Measurements from ENCODE around the gene STS. TPM values are rescaled to one million over a fixed set of nuclear protein-coding genes. Genes with fewer than 3 reads are reported as not detected.

STS gene
- total RNA-seq, 1 donor from 2014 or later: 3.9 TPM

DNA sequence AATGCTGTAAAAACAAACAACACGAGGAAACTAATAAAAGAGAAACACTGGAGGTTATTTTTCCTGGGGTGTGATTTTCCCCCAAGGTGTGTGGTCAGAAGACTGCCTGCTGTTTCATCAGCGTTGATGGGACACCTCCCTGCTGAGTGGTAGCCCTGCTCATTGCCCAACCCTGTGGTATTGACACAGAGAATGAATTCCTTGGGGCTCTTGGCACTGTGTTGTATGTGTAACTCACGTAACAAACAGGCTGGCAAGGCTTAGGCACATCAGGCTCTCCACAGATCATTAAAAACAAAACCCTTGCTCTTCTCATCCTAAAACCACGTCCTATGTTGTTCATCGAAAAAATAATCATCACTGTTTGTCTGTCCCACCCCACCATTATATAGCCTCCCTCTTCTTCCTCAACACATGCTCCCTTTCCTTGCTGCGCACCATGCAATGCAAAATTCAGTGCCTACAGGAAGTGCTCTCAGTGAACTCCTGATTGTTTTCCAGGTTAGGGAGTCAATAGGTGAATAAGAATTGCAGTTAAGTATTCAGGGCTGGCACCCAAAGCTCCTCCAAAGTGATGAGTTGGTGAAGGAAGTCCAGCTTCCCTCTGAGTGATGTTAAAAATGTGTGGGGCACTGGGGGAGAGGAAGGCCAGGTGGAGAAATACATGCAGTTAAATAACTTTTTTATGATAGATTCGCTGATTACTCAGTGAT is 11.8 kb downstream of the STS start:
- POLR2A ChIA-PET: no interaction called here
- Mint-ChIP-seq H3K4me3 (no peak overlapping the region), H3K27me3 (no peaks in the 10 kb centered on the region), H3K9me3 (no peaks in the 10 kb centered on the region), H3K27ac (no peak overlapping the region), H3K36me3 (ENCODE audit: low read depth) (peaks cover 1% of the 10 kb centered on the region), H3K4me1 (no peaks in the 10 kb centered on the region)
- ATAC-seq (ENCODE audit: low read depth): no peak
- intact Hi-C loops (cut with micrococcal nuclease): no loop called here
- DNase-seq: no peak
- TF ChIP-seq CTCF (IDR thresholded peaks at IDR 0.05): no peak
- CTCF ChIA-PET: no interaction called here

DNA sequence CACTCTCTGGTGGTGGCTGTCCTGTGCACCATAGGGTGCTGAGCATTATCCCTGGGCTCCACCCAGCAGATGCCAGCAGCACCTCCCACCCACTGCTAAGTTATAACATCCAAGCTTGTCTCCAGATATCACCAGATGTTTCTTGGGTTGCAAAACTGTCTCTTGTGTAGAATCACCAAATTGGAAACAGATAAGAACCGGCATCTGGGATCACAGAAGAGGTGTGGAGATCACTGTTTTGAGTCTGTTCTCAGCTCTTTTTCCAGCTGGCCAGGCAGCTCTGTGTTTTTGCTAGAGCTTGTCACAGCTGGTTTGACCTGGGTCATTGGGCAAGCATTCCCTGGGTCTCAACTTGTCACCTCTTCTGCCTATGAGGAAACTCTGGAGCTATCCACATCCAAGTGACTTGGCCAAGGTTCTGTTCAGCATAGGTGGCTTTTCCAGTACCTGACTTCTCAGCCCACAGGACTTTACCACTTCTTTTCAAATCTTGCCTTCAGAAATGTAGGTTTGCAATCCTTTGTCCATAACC is 15.7 kb downstream of the STS start:
- no peak for ATAC-seq (ENCODE audit: low read depth)
- H3K27ac Mint-ChIP-seq: no peak overlapping the region
- peaks cover 1% of the 10 kb centered on the region for H3K36me3 Mint-ChIP-seq (ENCODE audit: low read depth)
- H3K4me3 Mint-ChIP-seq: no peak overlapping the region
- H3K4me1 Mint-ChIP-seq: no peaks in the 10 kb centered on the region
- no peak for DNase-seq
- ChIA-PET CTCF (no interaction called here), POLR2A (no interaction called here)
- intact Hi-C loops (cut with micrococcal nuclease): no loop called here
- TF ChIP-seq CTCF (IDR thresholded peaks at IDR 0.05): no peak
- H3K9me3 Mint-ChIP-seq: no peaks in the 10 kb centered on the region
- no peaks in the 10 kb centered on the region for H3K27me3 Mint-ChIP-seq

- H3K36me3 Mint-ChIP-seq (ENCODE audit: low read depth): no peaks in the 10 kb centered on the region
- no peaks in the 10 kb centered on the region for H3K9me3 Mint-ChIP-seq
- DNase-seq (no peak), ATAC-seq (ENCODE audit: low read depth) (no peak)
- H3K4me3 Mint-ChIP-seq: no peak overlapping the region
- no peak overlapping the region for H3K27ac Mint-ChIP-seq
- H3K27me3 Mint-ChIP-seq: no peaks in the 10 kb centered on the region
- intact Hi-C loops (cut with micrococcal nuclease): no loop called here
- ChIA-PET CTCF (no interaction called here), POLR2A (no interaction called here)
- no peak for TF ChIP-seq CTCF (IDR thresholded peaks at IDR 0.05)
- H3K4me1 Mint-ChIP-seq: no peaks in the 10 kb centered on the region
These were observed 16.7 kb downstream of the STS start for GRCh38 chrX:7164174-7164573.

DNA sequence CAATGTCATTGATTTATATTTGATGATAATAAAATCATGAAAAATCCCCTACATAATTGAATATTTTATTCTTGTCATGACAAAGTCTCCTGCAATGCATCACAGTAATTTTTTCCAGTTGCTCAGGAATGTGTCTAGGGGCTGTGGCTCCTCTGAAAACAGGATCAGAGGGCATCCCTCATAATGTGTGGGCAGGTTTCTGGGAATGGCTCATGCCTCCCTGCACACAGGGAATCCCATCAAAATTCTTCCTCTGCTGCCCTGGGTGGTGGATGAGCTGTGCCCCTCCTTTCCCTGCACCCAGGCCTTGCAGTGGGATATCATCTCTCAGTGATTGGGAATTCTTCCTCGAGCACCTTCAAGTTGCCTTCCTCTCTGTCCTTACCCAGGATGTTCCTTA is 20.9 kb downstream of the STS start:
- Mint-ChIP-seq H3K9me3 (peaks cover 2% of the 10 kb centered on the region), H3K4me3 (no peak overlapping the region), H3K36me3 (ENCODE audit: low read depth) (no peaks in the 10 kb centered on the region), H3K27ac (no peak overlapping the region), H3K27me3 (no peaks in the 10 kb centered on the region), H3K4me1 (no peaks in the 10 kb centered on the region)
- TF ChIP-seq CTCF (IDR thresholded peaks at IDR 0.05): no peak
- DNase-seq (no peak), ATAC-seq (ENCODE audit: low read depth) (no peak)
- POLR2A ChIA-PET: no interaction called here
- CTCF ChIA-PET: no interaction called here
- intact Hi-C loops (cut with micrococcal nuclease): no loop called here

- no peak for ATAC-seq (ENCODE audit: low read depth)
- Mint-ChIP-seq H3K27ac (no peak overlapping the region), H3K27me3 (no peaks in the 10 kb centered on the region), H3K4me3 (no peak overlapping the region), H3K4me1 (no peaks in the 10 kb centered on the region), H3K9me3 (peaks cover 2% of the 10 kb centered on the region), H3K36me3 (ENCODE audit: low read depth) (no peaks in the 10 kb centered on the region)
- ChIA-PET POLR2A (interaction anchor here (0.6 kb wide), 1 partner anchor 755 kb away, joined by 3 read pairs; no protein-coding TSS in a partner anchor), CTCF (no interaction called here)
- TF ChIP-seq CTCF (IDR thresholded peaks at IDR 0.05): no peak
- no peak for DNase-seq
- intact Hi-C loops (cut with micrococcal nuclease): no loop called here
These were observed 22.1 kb downstream of the STS start for GRCh38 chrX:7169627-7170026.

All from activated B cell treated with CpG ODN at 0.5 μM for 24 hours (primary cell).